Muscle of leg (tissue), 11 donors: ENCODE measurements around the gene ZRANB1. TPM values are rescaled to one million over a fixed set of nuclear protein-coding genes. Genes with fewer than 3 reads are reported as not detected.

Source experiments
- DNase-seq: peaks from one replicate; pipeline ENCODE4 v3.0.0; 2013
- H3K27ac ChIP-seq: one replicate; pipeline ENCODE4 v1.5.1; 2013; ENCODE audit warnings: mild to moderate bottlenecking, low read length, control low read depth
- H3K27me3 ChIP-seq: one replicate; pipeline ENCODE4 v1.6.1; 2013; ENCODE audit warnings: low read length; ENCODE audit not compliant: control insufficient read depth, insufficient read depth
- H3K36me3 ChIP-seq: one replicate; pipeline ENCODE4 v1.6.1; 2013; ENCODE audit warnings: low read length; ENCODE audit not compliant: control insufficient read depth, insufficient read depth
- H3K4me1 ChIP-seq: one replicate; pipeline ENCODE4 v1.6.1; 2013; ENCODE audit warnings: low read length; ENCODE audit not compliant: control insufficient read depth, insufficient read depth
- H3K4me3 ChIP-seq: one replicate; pipeline ENCODE4 v1.5.1; 2013; ENCODE audit warnings: low read length, control low read depth
- H3K9me3 ChIP-seq: replicated peaks from 2 replicates; pipeline ENCODE4 v1.6.1; 2013; ENCODE audit warnings: low read depth, low read length; ENCODE audit not compliant: control insufficient read depth
- WGBS: methylation state at CpG from one replicate; pipeline ENCODE4 v1.1.5; 2013; ENCODE audit warnings: missing lambda C conversion rate; ENCODE audit not compliant: insufficient coverage; 5-methylcytosine and 5-hydroxymethylcytosine counted together
- polyA plus RNA-seq, 8 donors: library from polyadenylated mRNA; unstranded; fragments of 120-200 nt; gene quantifications; one replicate each; pipeline versions ENCODE4 v1.2.1 to v1.2.3, GENCODE V29; 2013; ENCODE audit warnings: inconsistent platforms in 1 of 8, low replicate concordance in 1 of 8; ENCODE audit not compliant: insufficient read length in 8 of 8, insufficient read depth in 1 of 8
- total RNA-seq: library from RNA; stranded (reverse); fragments of 120-200 nt; gene quantifications from one replicate; pipeline ENCODE4 v1.2.4, GENCODE V29; 2013

Gene ZRANB1
- total and polyA plus RNA-seq, 9 donors = 15.2 to 24.7 (median 18.7) TPM

- Histone ChIP-seq H3K9me3 (no peaks in the 10 kb centered on the region), H3K27me3 (no peaks in the 10 kb centered on the region), H3K27ac (peak overlapping the region; percentile 98), H3K36me3 (peaks cover 8% of the 10 kb centered on the region), H3K4me1 (peaks cover 7% of the 10 kb centered on the region), H3K4me3 (peak overlapping the region; percentile 76)
- peak; percentile 16 for DNase-seq
- WGBS = no CpG with 5 or more reads among the region's 15 CpGs
These were observed 23.6 kb upstream of the ZRANB1 start for GRCh38 chr10:124918191-124918830.

GRCh38 chr10:124918906-124919305, 23.0 kb upstream of the ZRANB1 start:
- no peak overlapping the region for H3K4me3 ChIP-seq

GRCh38 chr10:124921261-124921660, 20.7 kb upstream of the ZRANB1 start:
- H3K4me1 ChIP-seq = peaks cover 5% of the 10 kb centered on the region
- no CpG with 5 or more reads among the region's 1 CpG for WGBS
- H3K27me3 ChIP-seq = no peaks in the 10 kb centered on the region
- peaks cover 10% of the 10 kb centered on the region for H3K36me3 ChIP-seq
- H3K9me3 ChIP-seq = no peaks in the 10 kb centered on the region
- no peak for DNase-seq
- no peak overlapping the region for H3K27ac ChIP-seq
- no peak overlapping the region for H3K4me3 ChIP-seq

More at GRCh38 chr10:124918906-124919305, 23.0 kb upstream of the ZRANB1 start:
- 83% methylated on average over 2 of the region's 3 CpGs for WGBS
- H3K36me3 ChIP-seq = peaks cover 10% of the 10 kb centered on the region
- peak overlapping the region; percentile 98 for H3K27ac ChIP-seq
- no peaks in the 10 kb centered on the region for H3K9me3 ChIP-seq
- no peaks in the 10 kb centered on the region for H3K27me3 ChIP-seq
- DNase-seq = peak; percentile 8
- H3K4me1 ChIP-seq = peaks cover 7% of the 10 kb centered on the region

- H3K36me3 ChIP-seq = peaks cover 10% of the 10 kb centered on the region
- DNase-seq = no peak
- H3K9me3 ChIP-seq = no peaks in the 10 kb centered on the region
- no peaks in the 10 kb centered on the region for H3K27me3 ChIP-seq
- WGBS = no CpG with 5 or more reads among the region's 5 CpGs
- H3K27ac ChIP-seq = no peak overlapping the region
- no peaks in the 10 kb centered on the region for H3K4me1 ChIP-seq
- no peak overlapping the region for H3K4me3 ChIP-seq
These were observed 18.2 kb upstream of the ZRANB1 start for GRCh38 chr10:124923684-124924083.

GRCh38 chr10:124926548-124926947, 15.4 kb upstream of the ZRANB1 start:
- no CpG with 5 or more reads among the region's 5 CpGs for WGBS
- Histone ChIP-seq H3K4me1 (no peaks in the 10 kb centered on the region), H3K36me3 (peaks cover 10% of the 10 kb centered on the region)

GRCh38 chr10:124928087-124928486, 13.8 kb upstream of the ZRANB1 start:
- no peak overlapping the region for H3K4me3 ChIP-seq
- H3K4me1 ChIP-seq = no peaks in the 10 kb centered on the region
- H3K27me3 ChIP-seq = no peaks in the 10 kb centered on the region
- peaks cover 12% of the 10 kb centered on the region for H3K9me3 ChIP-seq
- no peak overlapping the region for H3K27ac ChIP-seq
- no peak for DNase-seq
- 79% methylated on average over 2 of the region's 7 CpGs for WGBS
- peaks cover 5% of the 10 kb centered on the region for H3K36me3 ChIP-seq

More at GRCh38 chr10:124926548-124926947, 15.4 kb upstream of the ZRANB1 start:
- H3K27me3 ChIP-seq = no peaks in the 10 kb centered on the region
- no peak overlapping the region for H3K4me3 ChIP-seq
- no peak for DNase-seq
- peaks cover under 1% of the 10 kb centered on the region for H3K9me3 ChIP-seq
- H3K27ac ChIP-seq = no peak overlapping the region

GRCh38 chr10:124928545-124928944, 13.4 kb upstream of the ZRANB1 start:
- Histone ChIP-seq H3K4me3 (no peak overlapping the region), H3K27me3 (no peaks in the 10 kb centered on the region), H3K4me1 (no peaks in the 10 kb centered on the region), H3K36me3 (no peaks in the 10 kb centered on the region), H3K9me3 (peaks cover 12% of the 10 kb centered on the region), H3K27ac (no peak overlapping the region)
- DNase-seq = no peak
- 100% methylated on average over 1 of the region's 3 CpGs for WGBS

- Histone ChIP-seq H3K9me3 (peaks cover 12% of the 10 kb centered on the region), H3K27ac (no peak overlapping the region), H3K4me3 (no peak overlapping the region), H3K4me1 (no peaks in the 10 kb centered on the region), H3K27me3 (no peaks in the 10 kb centered on the region), H3K36me3 (no peaks in the 10 kb centered on the region)
- WGBS = 98% methylated on average over 2 of the region's 2 CpGs
- DNase-seq = no peak
These were observed 6.0 kb upstream of the ZRANB1 start for GRCh38 chr10:124935946-124936345.

- Histone ChIP-seq H3K4me3 (no peak overlapping the region), H3K36me3 (no peaks in the 10 kb centered on the region), H3K4me1 (no peaks in the 10 kb centered on the region), H3K9me3 (peaks cover 8% of the 10 kb centered on the region), H3K27me3 (no peaks in the 10 kb centered on the region), H3K27ac (no peak overlapping the region)
- WGBS = no CpG with 5 or more reads among the region's 7 CpGs
- no peak for DNase-seq
These were observed 5.1 kb upstream of the ZRANB1 start for GRCh38 chr10:124936813-124937212.

GRCh38 chr10:124939290-124939689, 2.6 kb upstream of the ZRANB1 start:
- Histone ChIP-seq H3K27me3 (no peaks in the 10 kb centered on the region), H3K36me3 (no peaks in the 10 kb centered on the region), H3K4me3 (no peak overlapping the region), H3K27ac (no peak overlapping the region), H3K9me3 (no peaks in the 10 kb centered on the region), H3K4me1 (no peaks in the 10 kb centered on the region)
- no peak for DNase-seq
- no CpG with 5 or more reads among the region's 1 CpG for WGBS
